NT2/D1 (cell line): ENCODE data around the gene C10orf143.
"Not testable (repeated sequence)": the region's sequence is repeated elsewhere in the genome, so short reads cannot be mapped to it uniquely, and the experiment has no call there.

ENCODE experiments used
- DNase-seq: peaks from one replicate; pipeline ENCODE4 v3.0.0-alpha.2; 2011; ENCODE audit warnings: low read depth, low spot score
- H3K27me3 ChIP-seq: 2 replicates; pipeline ENCODE4 v1.6.0; 2011; ENCODE audit warnings: mild to moderate bottlenecking; ENCODE audit not compliant: insufficient read length, insufficient read depth
- H3K36me3 ChIP-seq: 2 replicates; pipeline ENCODE4 v1.6.1; 2011; ENCODE audit warnings: mild to moderate bottlenecking, low read length, mixed read lengths; ENCODE audit not compliant: insufficient read depth, insufficient read length
- H3K4me1 ChIP-seq: 2 replicates; pipeline ENCODE4 v1.5.1; 2011; ENCODE audit not compliant: insufficient read depth, insufficient read length
- H3K4me3 ChIP-seq: 2 replicates; pipeline ENCODE4 v1.5.1; 2011; ENCODE audit warnings: low read depth; ENCODE audit not compliant: insufficient read length
- H3K9ac ChIP-seq: 2 replicates; pipeline ENCODE4 v1.6.0; 2011; ENCODE audit warnings: low read depth; ENCODE audit not compliant: insufficient read length
- H3K9me3 ChIP-seq: 2 replicates; pipeline ENCODE4 v1.5.1; 2011; ENCODE audit warnings: mild to moderate bottlenecking, low read length; ENCODE audit not compliant: insufficient read depth
- SUZ12 ChIP-seq: IDR thresholded peaks from 2 replicates; pipeline ENCODE4 v1.6.1; 2011; ENCODE audit not compliant: insufficient read length, insufficient read depth; ENCODE audit errors: extremely low read depth
- YY1 ChIP-seq: IDR thresholded peaks from 2 replicates; pipeline ENCODE4 v1.6.1; 2011; ENCODE audit not compliant: insufficient read length, insufficient read depth
- ZNF274 ChIP-seq: IDR thresholded peaks from 2 replicates; pipeline ENCODE4 v1.6.1; 2011; ENCODE audit warnings: mild to moderate bottlenecking, low read depth, low read length

Gene C10orf143

GRCh38 chr10:130025326-130025725 lies 85.3 kb downstream of the C10orf143 start:
- H3K9ac ChIP-seq, result no peak overlapping the region
- peaks cover 4% of the 10 kb centered on the region for H3K4me1 ChIP-seq
- no peaks in the 10 kb centered on the region for H3K9me3 ChIP-seq
- H3K4me3 ChIP-seq, result no peak overlapping the region
- no peak for DNase-seq
- no peak for TF ChIP-seq YY1
- TF ChIP-seq ZNF274, result no peak
- TF ChIP-seq SUZ12, result no peak
- H3K36me3 ChIP-seq, result no peaks in the 10 kb centered on the region
- H3K27me3 ChIP-seq, result no peaks in the 10 kb centered on the region

GRCh38 chr10:130024779-130025325 lies 85.8 kb downstream of the C10orf143 start:
- Histone ChIP-seq H3K9ac (no peak overlapping the region), H3K4me3 (no peak overlapping the region), H3K36me3 (no peaks in the 10 kb centered on the region), H3K27me3 (no peaks in the 10 kb centered on the region), H3K4me1 (peaks cover 4% of the 10 kb centered on the region), H3K9me3 (no peaks in the 10 kb centered on the region)
- no peak for TF ChIP-seq ZNF274
- TF ChIP-seq SUZ12, result no peak
- no peak for TF ChIP-seq YY1
- no peak for DNase-seq

GRCh38 chr10:130024326-130024725 lies 86.3 kb downstream of the C10orf143 start:
- H3K9me3 ChIP-seq, H3K27me3 ChIP-seq: not testable (repeated sequence)

GRCh38 chr10:130023454-130024230 lies 87.0 kb downstream of the C10orf143 start:
- no peak for DNase-seq
- H3K9me3 ChIP-seq, result no peaks in the 10 kb centered on the region
- H3K4me3 ChIP-seq, result no peak overlapping the region
- H3K27me3 ChIP-seq, result no peaks in the 10 kb centered on the region
- TF ChIP-seq SUZ12, result no peak
- H3K4me1 ChIP-seq, result peaks cover 6% of the 10 kb centered on the region
- H3K9ac ChIP-seq, result no peak overlapping the region
- no peaks in the 10 kb centered on the region for H3K36me3 ChIP-seq

More at GRCh38 chr10:130024326-130024725, 86.3 kb downstream of the C10orf143 start:
- DNase-seq, H3K4me3 ChIP-seq, H3K9ac ChIP-seq, H3K36me3 ChIP-seq, H3K4me1 ChIP-seq: not testable (repeated sequence)

- no peaks in the 10 kb centered on the region for H3K27me3 ChIP-seq
- H3K4me3 ChIP-seq, result no peak overlapping the region
- no peak for DNase-seq
- TF ChIP-seq SUZ12 (no peak), YY1 (no peak), ZNF274 (no peak)
- H3K4me1 ChIP-seq, result peaks cover 8% of the 10 kb centered on the region
- no peaks in the 10 kb centered on the region for H3K36me3 ChIP-seq
- no peaks in the 10 kb centered on the region for H3K9me3 ChIP-seq
- H3K9ac ChIP-seq, result no peak overlapping the region
Measured at GRCh38 chr10:130022511-130023299, 87.9 kb downstream of the C10orf143 start.

- no peak overlapping the region for H3K9ac ChIP-seq
- no peaks in the 10 kb centered on the region for H3K27me3 ChIP-seq
- no peak for TF ChIP-seq ZNF274
- no peak for TF ChIP-seq SUZ12
- TF ChIP-seq YY1, result no peak
- no peak overlapping the region for H3K4me3 ChIP-seq
- no peak for DNase-seq
- no peaks in the 10 kb centered on the region for H3K36me3 ChIP-seq
- peaks cover 8% of the 10 kb centered on the region for H3K4me1 ChIP-seq
- no peaks in the 10 kb centered on the region for H3K9me3 ChIP-seq
Measured at GRCh38 chr10:130022086-130022485, 88.5 kb downstream of the C10orf143 start.

GRCh38 chr10:130021383-130021950 lies 89.2 kb downstream of the C10orf143 start:
- no peak for TF ChIP-seq ZNF274
- no peak for TF ChIP-seq SUZ12
- no peak for TF ChIP-seq YY1
- no peaks in the 10 kb centered on the region for H3K27me3 ChIP-seq

More at GRCh38 chr10:130021383-130021950, 89.2 kb downstream of the C10orf143 start:
- no peaks in the 10 kb centered on the region for H3K9me3 ChIP-seq
- H3K4me3 ChIP-seq, result no peak overlapping the region
- H3K9ac ChIP-seq, result no peak overlapping the region
- no peaks in the 10 kb centered on the region for H3K36me3 ChIP-seq
- peaks cover 8% of the 10 kb centered on the region for H3K4me1 ChIP-seq
- no peak for DNase-seq
